Esophagus muscularis mucosa (tissue), 4 donors: ENCODE measurements around the gene EMC8.

ENCODE experiments used
- EP300 ChIP-seq: sonication (generic); formaldehyde crosslinking; IDR thresholded peaks from one replicate; pipeline ENCODE4 v1.6.1; 2017; ENCODE audit warnings: antibody characterized with exemption
- POLR2A ChIP-seq: fragments of 450-650 bp; IDR thresholded peaks from one replicate; pipeline ENCODE4 v1.6.1; 2017; ENCODE audit warnings: antibody characterized with exemption, moderate library complexity, mild to moderate bottlenecking, low read depth
- TF ChIP-seq, protein P1 (sequence below), 3 experiments: fragments of 200-600 bp in 2 of 3; fragments of 450-650 bp in 1 of 3; sonication (generic) in 2 of 3; IDR thresholded peaks; one replicate each; pipeline ENCODE4 v1.5.1; 2017 to 2019; ENCODE audit warnings: antibody characterized with exemption in 3 of 3, mild to moderate bottlenecking in 2 of 3, moderate library complexity in 1 of 3

DNA sequence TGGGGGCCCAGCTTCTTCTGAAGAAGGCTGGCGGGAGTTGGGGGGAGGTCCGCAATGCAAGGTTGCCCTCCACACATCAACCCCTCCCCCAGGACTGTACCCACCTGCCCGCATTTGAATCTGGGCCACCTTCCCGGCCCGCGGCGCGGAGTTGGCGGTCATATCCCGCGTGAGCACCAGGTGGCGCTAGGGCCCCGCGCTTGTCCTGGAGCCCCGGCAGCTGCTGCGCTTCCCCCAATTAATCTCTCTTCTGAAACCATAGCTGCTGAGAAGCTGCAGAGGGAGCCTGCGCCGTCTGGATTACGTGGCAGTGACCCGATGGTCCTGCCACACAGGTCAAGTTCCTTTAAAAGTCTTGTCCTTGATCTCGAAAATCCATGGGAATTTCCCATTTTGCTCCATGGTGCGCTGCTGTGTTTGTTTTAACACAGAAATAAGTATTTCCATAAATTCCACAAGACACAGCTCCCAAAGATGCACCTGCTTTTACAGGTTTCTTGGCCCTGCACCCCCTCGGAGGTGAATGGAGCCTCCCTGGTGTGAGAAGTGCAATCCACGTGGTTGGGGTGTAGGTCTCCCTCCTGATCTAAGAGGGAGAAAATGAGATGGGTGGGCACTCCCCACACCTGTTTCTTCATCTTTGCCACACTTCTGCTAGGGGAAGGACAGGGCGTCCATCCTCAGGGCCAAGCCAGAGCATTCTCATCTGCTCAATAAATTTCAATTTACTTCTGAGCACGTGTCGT is 22.2 kb upstream of the EMC8 start:
- TF ChIP-seq POLR2A: no peak
- TF ChIP-seq, protein P1, sequence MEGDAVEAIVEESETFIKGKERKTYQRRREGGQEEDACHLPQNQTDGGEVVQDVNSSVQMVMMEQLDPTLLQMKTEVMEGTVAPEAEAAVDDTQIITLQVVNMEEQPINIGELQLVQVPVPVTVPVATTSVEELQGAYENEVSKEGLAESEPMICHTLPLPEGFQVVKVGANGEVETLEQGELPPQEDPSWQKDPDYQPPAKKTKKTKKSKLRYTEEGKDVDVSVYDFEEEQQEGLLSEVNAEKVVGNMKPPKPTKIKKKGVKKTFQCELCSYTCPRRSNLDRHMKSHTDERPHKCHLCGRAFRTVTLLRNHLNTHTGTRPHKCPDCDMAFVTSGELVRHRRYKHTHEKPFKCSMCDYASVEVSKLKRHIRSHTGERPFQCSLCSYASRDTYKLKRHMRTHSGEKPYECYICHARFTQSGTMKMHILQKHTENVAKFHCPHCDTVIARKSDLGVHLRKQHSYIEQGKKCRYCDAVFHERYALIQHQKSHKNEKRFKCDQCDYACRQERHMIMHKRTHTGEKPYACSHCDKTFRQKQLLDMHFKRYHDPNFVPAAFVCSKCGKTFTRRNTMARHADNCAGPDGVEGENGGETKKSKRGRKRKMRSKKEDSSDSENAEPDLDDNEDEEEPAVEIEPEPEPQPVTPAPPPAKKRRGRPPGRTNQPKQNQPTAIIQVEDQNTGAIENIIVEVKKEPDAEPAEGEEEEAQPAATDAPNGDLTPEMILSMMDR (IDR thresholded peaks at IDR 0.05): peak; percentile 98 to 99 (median 98)
- no peak for TF ChIP-seq EP300
